ENCODE data around the gene CDC5L.

CDC5L gene

DNA sequence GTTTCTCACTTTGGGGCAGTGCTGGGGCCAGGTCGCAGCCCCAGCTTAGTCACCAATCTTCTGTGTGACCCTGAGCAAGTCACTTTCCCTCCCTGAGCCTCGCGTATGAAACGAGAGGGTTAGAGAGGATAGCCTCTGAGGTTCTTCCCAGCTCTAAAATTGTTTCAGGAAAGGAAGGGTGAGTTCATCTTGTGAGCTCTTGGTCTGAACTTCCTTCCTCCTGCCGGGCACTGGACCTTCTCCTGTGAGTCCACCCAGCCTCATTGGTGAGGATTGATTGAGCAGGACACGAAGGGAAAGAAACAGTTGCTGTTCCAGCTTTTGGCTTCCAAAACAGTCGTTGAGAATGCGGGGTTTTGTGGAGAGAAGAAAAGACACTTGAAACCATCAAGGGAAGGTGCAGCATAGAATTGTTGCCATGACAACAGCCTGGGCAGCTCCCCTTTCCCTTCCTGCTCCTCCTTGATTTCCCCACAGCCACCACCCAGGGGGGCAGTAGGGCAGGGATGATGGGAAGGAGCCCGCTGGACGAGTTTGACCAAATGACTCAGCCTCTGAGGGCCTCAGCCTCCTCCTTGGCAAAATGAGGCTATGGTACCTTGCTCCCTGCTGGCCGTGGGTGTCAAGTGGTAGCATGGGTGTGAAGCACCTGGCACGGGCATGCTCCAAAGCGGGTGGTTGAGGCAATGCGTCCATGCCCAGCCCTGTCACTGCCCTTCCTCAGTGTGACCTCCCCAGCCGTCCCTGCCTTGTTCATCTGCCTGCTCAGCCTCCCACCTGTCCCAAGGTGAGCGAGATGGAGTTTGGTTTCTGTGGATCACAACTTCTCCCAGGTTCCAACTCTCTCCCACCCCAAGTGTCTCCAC, 107.8 kb downstream of the CDC5L start:
- H3K4me3 ChIP-seq (ENCODE audit: low read depth, low read length), result no peak overlapping the region

DNA sequence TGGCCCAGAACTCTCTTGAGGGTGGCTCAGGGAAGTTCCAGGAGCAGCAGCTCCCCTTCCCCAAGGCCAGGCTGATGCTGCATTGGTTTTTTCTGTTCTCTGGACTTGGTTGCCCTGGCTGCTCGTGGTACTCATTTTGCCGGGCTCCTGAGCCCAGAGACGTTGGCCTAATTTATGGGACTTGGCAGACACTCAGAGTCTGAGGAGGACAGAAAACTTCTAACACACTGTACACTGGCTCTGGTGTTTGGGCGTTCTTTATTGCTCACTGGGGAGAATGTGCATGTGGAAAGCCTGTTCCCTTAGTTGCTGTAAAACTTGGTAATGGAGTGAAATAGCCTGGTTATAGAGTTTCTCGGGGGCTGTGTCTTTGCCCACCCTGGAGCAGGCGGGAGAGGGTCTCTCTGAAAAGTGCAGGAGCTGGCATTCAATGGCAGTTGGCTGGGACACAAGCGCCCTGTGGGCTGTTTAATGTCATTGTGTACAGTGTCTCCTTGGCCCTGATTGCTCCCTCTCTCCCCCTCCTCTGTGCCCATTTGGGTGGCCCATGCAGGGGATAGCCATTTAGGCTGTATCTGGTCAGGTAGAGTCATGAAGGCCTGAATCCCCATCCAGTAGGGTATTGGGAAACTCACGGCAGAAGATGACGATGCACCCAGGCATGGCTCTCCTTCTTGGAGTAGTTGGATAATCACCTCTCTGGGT, 109.3 kb downstream of the CDC5L start:
- H3K4me3 ChIP-seq (ENCODE audit: low read depth, low read length), result no peak overlapping the region

GRCh38 chr6:44497807-44498206, 110.3 kb downstream of the CDC5L start:
- H3K4me3 ChIP-seq (ENCODE audit: low read depth, low read length), result no peak overlapping the region

GRCh38 chr6:44498436-44498835, 110.9 kb downstream of the CDC5L start:
- H3K4me3 ChIP-seq (ENCODE audit: low read depth, low read length), result no peak overlapping the region

GRCh38 chr6:44499609-44500008, 112.1 kb downstream of the CDC5L start:
- no peak overlapping the region for H3K4me3 ChIP-seq (ENCODE audit: low read depth, low read length)
